Colonic mucosa (tissue), 4 donors: ENCODE results near the gene PRELID1. TPM values are rescaled to one million over a fixed set of nuclear protein-coding genes. Genes with fewer than 3 reads are reported as not detected.

Experiments used
- DNase-seq: peaks from one replicate; pipeline ENCODE4 v3.0.0-alpha.2; 2020
- H3K27ac ChIP-seq: fragments of 200-600 bp; one replicate; pipeline ENCODE4 v1.8.0; 2021
- H3K27me3 ChIP-seq: fragments of 200-600 bp; one replicate; pipeline ENCODE4 v1.8.0; 2021
- H3K36me3 ChIP-seq: fragments of 200-600 bp; one replicate; pipeline ENCODE4 v1.8.0; 2021
- H3K4me1 ChIP-seq: fragments of 200-600 bp; one replicate; pipeline ENCODE4 v1.8.0; 2021; ENCODE audit warnings: mild to moderate bottlenecking
- H3K4me3 ChIP-seq: fragments of 200-600 bp; one replicate; pipeline ENCODE4 v1.8.0; 2021
- H3K9ac ChIP-seq, 2 donors: one replicate each; pipeline ENCODE4 v1.7.0; 2013; ENCODE audit warnings: control low read depth in 2 of 2, low read depth in 2 of 2, low read length in 2 of 2
- H3K9me3 ChIP-seq: fragments of 200-600 bp; one replicate; pipeline ENCODE4 v1.8.0; 2021
- CTCF ChIP-seq: fragments of 200-600 bp; IDR thresholded peaks from one replicate; pipeline ENCODE4 v1.8.0; 2022; ENCODE audit warnings: antibody characterized with exemption, mild to moderate bottlenecking
- intact Hi-C: fragments of 100-400 bp; cut with DNase I; formaldehyde crosslinking; loops from one replicate; pipeline ENCODE4 v1.14.1; 2022
- total RNA-seq, 2 donors: library from RNA; stranded (reverse); fragmentation: NEBNext Ultra II Directional in 1 of 2; extraction: Animal tissue kit (Norgen Biotek cat#: 25700) in 1 of 2; gene quantifications; one replicate each; pipeline ENCODE4 v1.2.1, GENCODE V29; 2021
- donor health status: healthy.
- donor health status: DM: no; HTN: no; CAD: no.
- donor health status: DM: no; HTN: no; CAD: no.

PRELID1 gene
- total RNA-seq, 2 donors from 2014 or later = 245 to 396 TPM

- TF ChIP-seq CTCF = no peak
- Histone ChIP-seq H3K27me3 (no peaks in the 10 kb centered on the region), H3K36me3 (peaks cover 6% of the 10 kb centered on the region), H3K9me3 (no peaks in the 10 kb centered on the region), H3K9ac (no peak overlapping the region), H3K4me1 (peaks cover 39% of the 10 kb centered on the region), H3K27ac (no peak overlapping the region), H3K4me3 (no peak overlapping the region)
- no peak for DNase-seq
- intact Hi-C loops = no loop called here
These were observed 5.1 kb downstream of the PRELID1 start for GRCh38 chr5:177308740-177309139.

GRCh38 chr5:177309351-177310191 lies 6.0 kb downstream of the PRELID1 start:
- DNase-seq = peak; percentile 78
- H3K9ac ChIP-seq = no peak overlapping the region
- no peak overlapping the region for H3K27ac ChIP-seq
- intact Hi-C loops = loop anchor here (5.0 to 10.0 kb wide), 2 partner anchors 193 to 195 kb away; no protein-coding TSS in a partner anchor
- peaks cover 39% of the 10 kb centered on the region for H3K4me1 ChIP-seq
- H3K36me3 ChIP-seq = peaks cover 6% of the 10 kb centered on the region
- no peaks in the 10 kb centered on the region for H3K27me3 ChIP-seq
- no peak overlapping the region for H3K4me3 ChIP-seq
- H3K9me3 ChIP-seq = no peaks in the 10 kb centered on the region
- peak; percentile 87 for TF ChIP-seq CTCF

GRCh38 chr5:177310332-177310731 lies 6.7 kb downstream of the PRELID1 start:
- H3K27ac ChIP-seq = no peak overlapping the region
- no peak overlapping the region for H3K4me3 ChIP-seq
- TF ChIP-seq CTCF = no peak
- no peak for DNase-seq
- intact Hi-C loops = loop anchor here (5.0 to 10.0 kb wide), 2 partner anchors 192 to 196 kb away; no protein-coding TSS in a partner anchor
- no peaks in the 10 kb centered on the region for H3K27me3 ChIP-seq
- peaks cover 35% of the 10 kb centered on the region for H3K4me1 ChIP-seq
- peak overlapping the region; percentile 28 to 68 for H3K9ac ChIP-seq
- H3K9me3 ChIP-seq = no peaks in the 10 kb centered on the region
- H3K36me3 ChIP-seq = peaks cover 4% of the 10 kb centered on the region

DNA sequence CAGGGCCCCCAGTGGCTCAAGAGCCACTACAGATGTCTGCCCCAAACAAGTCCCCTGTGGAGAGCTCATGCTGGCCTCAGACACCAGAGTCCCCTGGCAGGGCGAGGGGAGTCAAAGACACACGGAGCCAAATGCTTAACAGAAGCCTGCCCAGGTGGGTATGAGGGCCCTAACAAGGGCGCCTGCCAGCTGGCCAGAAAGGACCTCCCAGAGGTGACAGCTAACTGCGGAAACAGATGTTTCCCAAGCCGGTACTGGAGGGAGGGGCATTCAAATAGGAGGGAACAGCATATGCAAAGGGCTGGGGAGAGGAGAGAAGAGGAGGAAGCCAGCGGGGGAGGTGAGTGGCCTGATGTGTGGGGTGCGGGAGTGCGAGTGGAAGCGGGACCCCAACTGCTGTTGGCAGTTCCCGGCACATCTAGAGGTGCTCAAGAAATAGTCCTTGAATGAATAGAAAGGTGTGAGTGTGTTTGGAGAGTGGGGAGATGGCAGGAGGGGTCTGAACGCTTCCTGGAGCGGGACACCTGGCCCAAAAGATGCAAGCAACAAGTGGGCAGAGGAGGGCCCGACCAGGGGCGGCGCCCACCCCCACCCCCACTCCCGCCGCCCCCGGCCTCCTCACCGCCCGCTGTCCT lies 7.3 kb downstream of the PRELID1 start:
- no peak for TF ChIP-seq CTCF
- H3K4me1 ChIP-seq = peaks cover 32% of the 10 kb centered on the region
- H3K9ac ChIP-seq = peak overlapping the region; percentile 61 to 68
- no peaks in the 10 kb centered on the region for H3K9me3 ChIP-seq
- intact Hi-C loops = loop anchor here (5.0 to 10.0 kb wide), 2 partner anchors 191 to 196 kb away; no protein-coding TSS in a partner anchor
- no peaks in the 10 kb centered on the region for H3K27me3 ChIP-seq
- peak; percentile 68 for DNase-seq
- peak overlapping the region; percentile 56 for H3K4me3 ChIP-seq
- H3K36me3 ChIP-seq = no peaks in the 10 kb centered on the region
- no peak overlapping the region for H3K27ac ChIP-seq

DNA sequence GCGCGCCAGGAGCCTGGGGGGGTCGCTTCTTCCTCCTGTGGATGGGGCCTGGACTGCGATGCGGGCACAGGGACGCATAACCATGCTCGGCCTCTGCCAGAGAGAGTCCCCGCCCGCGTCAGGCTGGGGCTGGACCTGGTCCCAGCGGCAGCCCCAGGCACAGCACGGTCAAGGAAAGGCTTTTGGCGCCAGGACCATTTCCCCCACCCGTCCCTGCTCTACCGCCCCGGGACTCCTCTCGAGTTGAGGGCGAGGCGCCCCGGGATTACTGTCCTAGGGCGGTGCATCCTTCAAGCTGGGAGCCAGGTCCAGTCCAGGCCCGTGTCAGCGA lies 7.8 kb downstream of the PRELID1 start:
- no peak for TF ChIP-seq CTCF
- H3K27me3 ChIP-seq = no peaks in the 10 kb centered on the region
- intact Hi-C loops = loop anchor here (5.0 to 10.0 kb wide), 2 partner anchors 191 to 197 kb away; no protein-coding TSS in a partner anchor
- no peak overlapping the region for H3K27ac ChIP-seq
- H3K4me3 ChIP-seq = peak overlapping the region; percentile 56
- no peak for DNase-seq
- peaks cover 32% of the 10 kb centered on the region for H3K4me1 ChIP-seq
- H3K9me3 ChIP-seq = no peaks in the 10 kb centered on the region
- peak overlapping the region; percentile 61 to 68 for H3K9ac ChIP-seq
- H3K36me3 ChIP-seq = no peaks in the 10 kb centered on the region
